ENCODE data around the gene CELF5.

The CELF5 gene

GRCh38 chr19:3282155-3282554 lies 57.7 kb downstream of the CELF5 start:
- no peak for TF ChIP-seq CTCF (IDR thresholded peaks at IDR 0.05)
- Histone ChIP-seq H3K9ac (no peak overlapping the region), H3K4me3 (ENCODE audit: low read depth, low read length) (no peak overlapping the region), H3K9me3 (ENCODE audit: control insufficient read depth, low read length) (no peaks in the 10 kb centered on the region), H3K4me1 (no peaks in the 10 kb centered on the region), H2AFZ (no peak overlapping the region), H3K36me3 (ENCODE audit: control insufficient read depth, insufficient read depth, low read length) (no peaks in the 10 kb centered on the region), H3K27ac (no peak overlapping the region), H3K79me2 (no peaks in the 10 kb centered on the region), H3K27me3 (ENCODE audit: control insufficient read depth, insufficient read depth, low read length) (no peaks in the 10 kb centered on the region), H3K4me2 (ENCODE audit: low read length) (no peak overlapping the region)

- H3K9ac ChIP-seq: no peak overlapping the region
- no peak overlapping the region for H2AFZ ChIP-seq
- H3K4me1 ChIP-seq: no peaks in the 10 kb centered on the region
- H3K27ac ChIP-seq: no peak overlapping the region
- H3K9me3 ChIP-seq (ENCODE audit: control insufficient read depth, low read length): no peaks in the 10 kb centered on the region
- H3K4me2 ChIP-seq (ENCODE audit: low read length): no peak overlapping the region
- H3K79me2 ChIP-seq: no peaks in the 10 kb centered on the region
- no peak overlapping the region for H3K4me3 ChIP-seq (ENCODE audit: low read depth, low read length)
- no peak for TF ChIP-seq CTCF (IDR thresholded peaks at IDR 0.05)
- no peaks in the 10 kb centered on the region for H3K27me3 ChIP-seq (ENCODE audit: control insufficient read depth, insufficient read depth, low read length)
- no peaks in the 10 kb centered on the region for H3K36me3 ChIP-seq (ENCODE audit: control insufficient read depth, insufficient read depth, low read length)
Measured at GRCh38 chr19:3282564-3282963, 58.1 kb downstream of the CELF5 start.

GRCh38 chr19:3283246-3283751 lies 58.8 kb downstream of the CELF5 start:
- no peak overlapping the region for H3K4me2 ChIP-seq (ENCODE audit: low read length)
- no peaks in the 10 kb centered on the region for H3K9me3 ChIP-seq (ENCODE audit: control insufficient read depth, low read length)
- no peaks in the 10 kb centered on the region for H3K79me2 ChIP-seq
- no peak overlapping the region for H3K27ac ChIP-seq
- no peak overlapping the region for H3K4me3 ChIP-seq (ENCODE audit: low read depth, low read length)
- no peaks in the 10 kb centered on the region for H3K36me3 ChIP-seq (ENCODE audit: control insufficient read depth, insufficient read depth, low read length)
- no peak overlapping the region for H2AFZ ChIP-seq
- no peaks in the 10 kb centered on the region for H3K4me1 ChIP-seq
- no peak for TF ChIP-seq CTCF (IDR thresholded peaks at IDR 0.05)
- H3K27me3 ChIP-seq (ENCODE audit: control insufficient read depth, insufficient read depth, low read length): no peaks in the 10 kb centered on the region
- no peak overlapping the region for H3K9ac ChIP-seq

- Histone ChIP-seq H3K79me2 (no peaks in the 10 kb centered on the region), H3K9me3 (ENCODE audit: control insufficient read depth, low read length) (no peaks in the 10 kb centered on the region), H3K27me3 (ENCODE audit: control insufficient read depth, insufficient read depth, low read length) (no peaks in the 10 kb centered on the region), H3K4me2 (ENCODE audit: low read length) (peak overlapping the region; percentile 74), H2AFZ (peak overlapping the region; percentile 65), H3K27ac (no peak overlapping the region), H3K4me1 (no peaks in the 10 kb centered on the region), H3K4me3 (ENCODE audit: low read depth, low read length) (peak overlapping the region; percentile 47), H3K9ac (no peak overlapping the region), H3K36me3 (ENCODE audit: control insufficient read depth, insufficient read depth, low read length) (no peaks in the 10 kb centered on the region)
- TF ChIP-seq CTCF (IDR thresholded peaks at IDR 0.05): no peak
Measured at GRCh38 chr19:3283886-3284657, 59.6 kb downstream of the CELF5 start.
